ENCODE results near the gene STK11. TPM values are rescaled to one million over a fixed set of nuclear protein-coding genes. Genes with fewer than 3 reads are reported as not detected.
A peak's percentile ranks its signal among the peaks of the same experiment; 100 is the strongest.

The STK11 gene
- total and polyA plus RNA-seq, 12 donors, result 37.8 to 148 (median 93.7) TPM

GRCh38 chr19:1267477-1268225, 62.1 kb downstream of the STK11 start:
- DNase-seq, result peak in 6 of 7 donors; percentile 48 to 84 (median 62)
- peak overlapping the region in 1 of 5 donors; percentile 100 for H3K27ac ChIP-seq
- WGBS, 4 donors, result 24 to 49% (median 40%) methylated on average over 16 to 35 of the region's 35 CpGs

GRCh38 chr19:1268226-1269064, 62.9 kb downstream of the STK11 start:
- Histone ChIP-seq H3K9me3 (replicated peaks in 1 of 3) (no peaks in the 10 kb centered on the region), H3K4me1 (replicated peaks in 1 of 2) (peaks cover 51 to 75% of the 10 kb centered on the region in 2 donors), H3K27me3 (no peaks in the 10 kb centered on the region), H3K36me3 (replicated peaks in 1 of 2) (peaks cover 0 to 30% of the 10 kb centered on the region in 2 donors), H3K27ac (peak overlapping the region; percentile 26 to 100 (median 99)), H3K4me3 (no peak overlapping the region)
- WGBS, 4 donors, result 49 to 56% (median 54%) methylated on average over 25 to 40 of the region's 40 CpGs
- TF ChIP-seq CTCF (IDR thresholded peaks at IDR 0.05), result no peak
- TF ChIP-seq POLR2A (IDR thresholded peaks at IDR 0.05), result no peak
- DNase-seq, result peak in 5 of 7 donors; percentile 14 to 72 (median 46)
- intact Hi-C loops (cut with DNase I), result loop anchor here in 1 of 2 donors (2.0 kb wide), 1 partner anchor 24 kb away; no protein-coding TSS in a partner anchor

More at GRCh38 chr19:1267477-1268225, 62.1 kb downstream of the STK11 start:
- TF ChIP-seq POLR2A (IDR thresholded peaks at IDR 0.05) (no peak), CTCF (IDR thresholded peaks at IDR 0.05) (no peak)
- no peaks in the 10 kb centered on the region for H3K27me3 ChIP-seq
- H3K4me1 ChIP-seq (replicated peaks in 1 of 2), result peaks cover 53 to 68% of the 10 kb centered on the region in 2 donors
- H3K9me3 ChIP-seq (replicated peaks in 1 of 3), result no peaks in the 10 kb centered on the region
- intact Hi-C loops (cut with DNase I), result loop anchor here (2.0 kb wide), 1 partner anchor 23 kb away; no protein-coding TSS in a partner anchor
- no peak overlapping the region for H3K4me3 ChIP-seq
- H3K36me3 ChIP-seq (replicated peaks in 1 of 2), result peaks cover 0 to 22% of the 10 kb centered on the region in 2 donors

- H3K36me3 ChIP-seq (replicated peaks in 1 of 2), result peaks cover 0 to 36% of the 10 kb centered on the region in 2 donors
- WGBS, 4 donors, result 0 to 1% (median 0%) methylated on average over 18 to 50 of the region's 50 CpGs; no CpG with 5 or more reads in 1 of the 4 donors
- peak; percentile 100 for DNase-seq
- H3K9me3 ChIP-seq (replicated peaks in 1 of 3), result no peaks in the 10 kb centered on the region
- intact Hi-C loops (cut with DNase I), result loop anchor here in 1 of 2 donors (2.0 kb wide), 1 partner anchor 24 kb away; no protein-coding TSS in a partner anchor
- H3K27me3 ChIP-seq, result no peaks in the 10 kb centered on the region
- peak within 1 kb of the TSS; percentile 36 to 84 (median 56) for H3K4me3 ChIP-seq
- TF ChIP-seq POLR2A (IDR thresholded peaks at IDR 0.05), result peak; percentile 97 to 99
- no peak for TF ChIP-seq CTCF (IDR thresholded peaks at IDR 0.05)
- H3K27ac ChIP-seq, result peak within 1 kb of the TSS; percentile 89 to 100 (median 99)
- H3K4me1 ChIP-seq (replicated peaks in 1 of 2), result peaks cover 56 to 81% of the 10 kb centered on the region in 2 donors
Measured at GRCh38 chr19:1269065-1269477, 63.5 kb downstream of the STK11 start, which contains the start of gene CIRBP. TSS of gene CIRBP (plus strand) at chr19:1269332. CDS start at chr19:1270934, 1,602 bp downstream.
